ENCODE measurements around the gene LALBA.

LALBA gene

GRCh38 chr12:48602192-48602989, 32.5 kb upstream of the LALBA start:
- peaks cover 10% of the 10 kb centered on the region for H3K9me3 ChIP-seq (ENCODE audit: insufficient read depth, low read length)
- no peak overlapping the region for H2AFZ ChIP-seq (ENCODE audit: low read depth, low read length)
- no peak overlapping the region for H3K27ac ChIP-seq (ENCODE audit: low read length)
- H3K9ac ChIP-seq (ENCODE audit: low read length), result no peak overlapping the region
- no peak overlapping the region for H3K4me3 ChIP-seq (ENCODE audit: low read length)
- no peaks in the 10 kb centered on the region for H3K4me1 ChIP-seq (ENCODE audit: low read length)
- H3K4me2 ChIP-seq (ENCODE audit: low read length), result no peak overlapping the region
- H4K20me1 ChIP-seq (ENCODE audit: insufficient read depth, low read length), result no peaks in the 10 kb centered on the region
- H3K79me2 ChIP-seq (ENCODE audit: low read length), result no peaks in the 10 kb centered on the region
- no peaks in the 10 kb centered on the region for H3K36me3 ChIP-seq (replicated peaks; ENCODE audit: low read depth, low read length)
- H3K27me3 ChIP-seq (ENCODE audit: low read depth, low read length), result no peaks in the 10 kb centered on the region
- no peak for TF ChIP-seq CTCF (IDR thresholded peaks at IDR 0.05; ENCODE audit: low read depth, low read length)
- TF ChIP-seq EZH2phosphoT487 (IDR thresholded peaks at IDR 0.05; ENCODE audit: low read depth), result no peak

- H3K4me1 ChIP-seq (ENCODE audit: low read length), result no peaks in the 10 kb centered on the region
- H3K4me3 ChIP-seq (ENCODE audit: low read length), result no peak overlapping the region
- H3K79me2 ChIP-seq (ENCODE audit: low read length), result no peaks in the 10 kb centered on the region
- no peak overlapping the region for H3K9ac ChIP-seq (ENCODE audit: low read length)
- no peak overlapping the region for H3K27ac ChIP-seq (ENCODE audit: low read length)
- H3K9me3 ChIP-seq (ENCODE audit: insufficient read depth, low read length), result peaks cover 10% of the 10 kb centered on the region
- no peak for TF ChIP-seq CTCF (IDR thresholded peaks at IDR 0.05; ENCODE audit: low read depth, low read length)
- TF ChIP-seq EZH2phosphoT487 (IDR thresholded peaks at IDR 0.05; ENCODE audit: low read depth), result no peak
- no peaks in the 10 kb centered on the region for H4K20me1 ChIP-seq (ENCODE audit: insufficient read depth, low read length)
- H3K27me3 ChIP-seq (ENCODE audit: low read depth, low read length), result no peaks in the 10 kb centered on the region
- no peak overlapping the region for H3K4me2 ChIP-seq (ENCODE audit: low read length)
- H2AFZ ChIP-seq (ENCODE audit: low read depth, low read length), result no peak overlapping the region
- H3K36me3 ChIP-seq (replicated peaks; ENCODE audit: low read depth, low read length), result no peaks in the 10 kb centered on the region
Measured at GRCh38 chr12:48601013-48601756, 31.3 kb upstream of the LALBA start.

GRCh38 chr12:48600552-48600951, 30.7 kb upstream of the LALBA start:
- H3K4me1 ChIP-seq (ENCODE audit: low read length), result no peaks in the 10 kb centered on the region
- no peak overlapping the region for H3K27ac ChIP-seq (ENCODE audit: low read length)
- H2AFZ ChIP-seq (ENCODE audit: low read depth, low read length), result no peak overlapping the region
- peaks cover 10% of the 10 kb centered on the region for H3K9me3 ChIP-seq (ENCODE audit: insufficient read depth, low read length)
- no peaks in the 10 kb centered on the region for H3K27me3 ChIP-seq (ENCODE audit: low read depth, low read length)
- no peaks in the 10 kb centered on the region for H3K36me3 ChIP-seq (replicated peaks; ENCODE audit: low read depth, low read length)
- no peaks in the 10 kb centered on the region for H4K20me1 ChIP-seq (ENCODE audit: insufficient read depth, low read length)
- no peak for TF ChIP-seq EZH2phosphoT487 (IDR thresholded peaks at IDR 0.05; ENCODE audit: low read depth)
- no peak for TF ChIP-seq CTCF (IDR thresholded peaks at IDR 0.05; ENCODE audit: low read depth, low read length)
- no peak overlapping the region for H3K4me2 ChIP-seq (ENCODE audit: low read length)
- no peaks in the 10 kb centered on the region for H3K79me2 ChIP-seq (ENCODE audit: low read length)
- H3K4me3 ChIP-seq (ENCODE audit: low read length), result no peak overlapping the region
- no peak overlapping the region for H3K9ac ChIP-seq (ENCODE audit: low read length)

GRCh38 chr12:48592591-48593086, 22.8 kb upstream of the LALBA start:
- Histone ChIP-seq H3K9ac (ENCODE audit: low read length) (no peak overlapping the region), H3K9me3 (ENCODE audit: insufficient read depth, low read length) (no peaks in the 10 kb centered on the region), H3K4me1 (ENCODE audit: low read length) (no peaks in the 10 kb centered on the region), H3K27me3 (ENCODE audit: low read depth, low read length) (no peaks in the 10 kb centered on the region), H3K27ac (ENCODE audit: low read length) (no peak overlapping the region), H3K4me3 (ENCODE audit: low read length) (no peak overlapping the region), H3K79me2 (ENCODE audit: low read length) (no peaks in the 10 kb centered on the region), H2AFZ (ENCODE audit: low read depth, low read length) (no peak overlapping the region), H3K36me3 (replicated peaks; ENCODE audit: low read depth, low read length) (no peaks in the 10 kb centered on the region), H4K20me1 (ENCODE audit: insufficient read depth, low read length) (no peaks in the 10 kb centered on the region), H3K4me2 (ENCODE audit: low read length) (no peak overlapping the region)
- TF ChIP-seq EZH2phosphoT487 (IDR thresholded peaks at IDR 0.05; ENCODE audit: low read depth), result no peak
- no peak for TF ChIP-seq CTCF (IDR thresholded peaks at IDR 0.05; ENCODE audit: low read depth, low read length)
